Common myeloid progenitor, CD34-positive (primary cell): Measurements from ENCODE around the gene NT5E.

ENCODE experiments used
- CTCF ChIA-PET: fragments of 350-600 bp; sonication (Branson Sonifier 250); formaldehyde crosslinking; loops from one replicate; lab custom pipeline; 2021; ENCODE audit warnings: antibody characterized with exemption; lab: Charles Lee
- POLR2A ChIA-PET: fragments of 350-600 bp; sonication (Branson Sonifier 250); formaldehyde crosslinking; loops from one replicate; lab custom pipeline; 2021; ENCODE audit warnings: antibody characterized with exemption; lab: Charles Lee
- DNase-seq, 3 donors: peaks; one replicate each; pipeline versions ENCODE4 v3.0.0 to v3.0.0-alpha.2; 2013
- H3K27ac ChIP-seq, 2 experiments: 1 replicate in 1 of 2; 2 replicates in 1 of 2; pipeline ENCODE4 v1.7.0; 2013; ENCODE audit warnings: inconsistent platforms in 2 of 2, low read length in 2 of 2, mild to moderate bottlenecking in 2 of 2, low read depth in 1 of 2, moderate library complexity in 1 of 2; ENCODE audit not compliant: severe bottlenecking in 2 of 2, insufficient read depth in 1 of 2, poor library complexity in 1 of 2
- H3K27me3 ChIP-seq, 5 experiments: replicated peaks in 2 of 5; 1 replicate in 3 of 5; 2 replicates in 2 of 5; pipeline versions ENCODE4 v1.6.1 to v1.7.0; 2013; ENCODE audit warnings: low read length in 4 of 5, mild to moderate bottlenecking in 2 of 5, moderate library complexity in 2 of 5, inconsistent platforms in 1 of 5; ENCODE audit not compliant: insufficient read depth in 5 of 5, control insufficient read depth in 4 of 5
- H3K36me3 ChIP-seq, 4 experiments: 1 replicate in 2 of 4; 2 replicates in 2 of 4; pipeline versions ENCODE4 v1.6.1 to v1.7.0; 2013; ENCODE audit warnings: low read length in 3 of 4, control low read depth in 1 of 4, mild to moderate bottlenecking in 1 of 4; ENCODE audit not compliant: control insufficient read depth in 4 of 4, insufficient read depth in 4 of 4
- H3K4me1 ChIP-seq, 4 experiments: 1 replicate in 3 of 4; 2 replicates in 1 of 4; pipeline versions ENCODE4 v1.6.1 to v1.7.1; 2013; ENCODE audit warnings: low read length in 3 of 4, mild to moderate bottlenecking in 3 of 4, control low read depth in 1 of 4, inconsistent platforms in 1 of 4, moderate library complexity in 1 of 4; ENCODE audit not compliant: control insufficient read depth in 4 of 4, insufficient read depth in 4 of 4; ENCODE audit errors: control extremely low read depth in 1 of 4
- H3K4me3 ChIP-seq, 7 experiments: 1 replicate in 4 of 7; 2 replicates in 3 of 7; pipeline versions ENCODE4 v1.5.1 to v1.7.0; 2013; ENCODE audit warnings: mild to moderate bottlenecking in 7 of 7, low read length in 6 of 7, moderate library complexity in 6 of 7, inconsistent platforms in 2 of 7, low read depth in 2 of 7, control low read depth in 1 of 7; ENCODE audit not compliant: insufficient read depth in 4 of 7, control insufficient read depth in 1 of 7; ENCODE audit errors: extremely low read depth in 1 of 7
- H3K9me3 ChIP-seq, 5 experiments: 1 replicate in 4 of 5; 2 replicates in 1 of 5; pipeline versions ENCODE4 v1.6.1 to v1.7.1; 2013; ENCODE audit warnings: low read length in 4 of 5, mild to moderate bottlenecking in 2 of 5, inconsistent platforms in 1 of 5, low read depth in 1 of 5, moderate library complexity in 1 of 5; ENCODE audit not compliant: control insufficient read depth in 4 of 5, insufficient read depth in 2 of 5; ENCODE audit errors: control extremely low read depth in 1 of 5
- WGBS: methylation state at CpG from one replicate; pipeline ENCODE4 v1.1.5; 2013; ENCODE audit not compliant: insufficient coverage; 5-methylcytosine and 5-hydroxymethylcytosine counted together

The NT5E gene

GRCh38 chr6:85482206-85482904 is 32.5 kb downstream of the NT5E start:
- Histone ChIP-seq H3K27ac (no peak overlapping the region), H3K9me3 (no peaks in the 10 kb centered on the region), H3K4me3 (no peak overlapping the region), H3K27me3 (peaks cover 0 to 9% (median 7%) of the 10 kb centered on the region in 5 experiments), H3K36me3 (no peaks in the 10 kb centered on the region), H3K4me1 (peaks cover 0 to 2% (median 0%) of the 10 kb centered on the region in 4 experiments)
- POLR2A ChIA-PET, result no interaction called here
- 84% methylated on average over 7 of the region's 8 CpGs for WGBS
- no peak for DNase-seq
- CTCF ChIA-PET, result interaction anchor here (0.8 to 6.8 kb wide), 20 partner anchors 9 to 135 kb away, joined by 3 to 85 read pairs (median 7); no protein-coding TSS in a partner anchor

GRCh38 chr6:85482905-85483700 is 33.2 kb downstream of the NT5E start:
- CTCF ChIA-PET, result interaction anchor here (0.8 to 6.8 kb wide), 22 partner anchors 9 to 136 kb away, joined by 3 to 85 read pairs (median 6); no protein-coding TSS in a partner anchor
- Histone ChIP-seq H3K9me3 (no peaks in the 10 kb centered on the region), H3K4me1 (peaks cover 0 to 2% (median 0%) of the 10 kb centered on the region in 4 experiments), H3K4me3 (no peak overlapping the region), H3K27me3 (peaks cover 0 to 15% (median 9%) of the 10 kb centered on the region in 5 experiments), H3K27ac (no peak overlapping the region), H3K36me3 (no peaks in the 10 kb centered on the region)
- POLR2A ChIA-PET, result no interaction called here
- peak in 2 of 3 donors; percentile 69 to 74 for DNase-seq
- 23% methylated on average over 9 of the region's 10 CpGs for WGBS

- 78% methylated on average over 3 of the region's 4 CpGs for WGBS
- ChIA-PET CTCF (interaction anchor here (0.7 to 6.8 kb wide), 15 partner anchors 9 to 130 kb away, joined by 3 to 85 read pairs (median 8); no protein-coding TSS in a partner anchor), POLR2A (no interaction called here)
- DNase-seq, result no peak
- Histone ChIP-seq H3K27me3 (peaks cover 0 to 16% (median 9%) of the 10 kb centered on the region in 5 experiments), H3K27ac (no peak overlapping the region), H3K36me3 (no peaks in the 10 kb centered on the region), H3K9me3 (no peaks in the 10 kb centered on the region), H3K4me1 (peaks cover 0 to 2% (median 0%) of the 10 kb centered on the region in 4 experiments), H3K4me3 (no peak overlapping the region)
Observed at GRCh38 chr6:85483846-85484245, 34.0 kb downstream of the NT5E start.

GRCh38 chr6:85484948-85485347 is 35.1 kb downstream of the NT5E start:
- Histone ChIP-seq H3K27ac (no peak overlapping the region), H3K4me3 (no peak overlapping the region), H3K9me3 (no peaks in the 10 kb centered on the region), H3K27me3 (peaks cover 0 to 19% (median 9%) of the 10 kb centered on the region in 5 experiments), H3K36me3 (no peaks in the 10 kb centered on the region), H3K4me1 (peaks cover 0 to 2% (median 0%) of the 10 kb centered on the region in 4 experiments)
- 94% methylated on average over 4 of the region's 5 CpGs for WGBS
- ChIA-PET CTCF (interaction anchor here (0.5 to 6.8 kb wide), 6 partner anchors 10 to 1231 kb away, joined by 4 to 85 read pairs (median 26); no protein-coding TSS in a partner anchor), POLR2A (no interaction called here)
- DNase-seq, result no peak

- H3K27ac ChIP-seq, result no peak overlapping the region
- ChIA-PET POLR2A (no interaction called here), CTCF (interaction anchor here (1.0 to 1.5 kb wide), 3 partner anchors 13 to 46 kb away, joined by 3 to 5 read pairs (median 3); no protein-coding TSS in a partner anchor)
- no peaks in the 10 kb centered on the region for H3K36me3 ChIP-seq
- H3K4me1 ChIP-seq, result no peaks in the 10 kb centered on the region
- no peak overlapping the region for H3K4me3 ChIP-seq
- peaks cover 0 to 58% (median 10%) of the 10 kb centered on the region in 5 experiments for H3K27me3 ChIP-seq
- no peak for DNase-seq
- 80% methylated on average over 6 of the region's 6 CpGs for WGBS
- H3K9me3 ChIP-seq, result no peaks in the 10 kb centered on the region
Observed at GRCh38 chr6:85490516-85491248, 40.8 kb downstream of the NT5E start.

- DNase-seq, result no peak
- H3K27ac ChIP-seq, result no peak overlapping the region
- no peaks in the 10 kb centered on the region for H3K4me1 ChIP-seq
- peaks cover 0 to 17% (median 12%) of the 10 kb centered on the region in 5 experiments for H3K9me3 ChIP-seq
- no peak overlapping the region for H3K4me3 ChIP-seq
- peaks cover 0 to 69% (median 10%) of the 10 kb centered on the region in 5 experiments for H3K27me3 ChIP-seq
- no peaks in the 10 kb centered on the region for H3K36me3 ChIP-seq
- CTCF ChIA-PET, result interaction anchor here (2.0 to 2.2 kb wide), 2 partner anchors 10 kb away, joined by 6 to 15 read pairs; no protein-coding TSS in a partner anchor
- 71% methylated on average over 1 of the region's 1 CpG for WGBS
- POLR2A ChIA-PET, result no interaction called here
Observed at GRCh38 chr6:85493389-85493788, 43.5 kb downstream of the NT5E start.
